C4-2B (cell line): Measurements from ENCODE around the gene SPON1.

Source experiments
- CTCF ChIP-seq: fragments of 450-650 bp; conservative IDR thresholded peaks from 2 replicates; pipeline ENCODE4 v1.5.1; 2017; ENCODE audit warnings: mild to moderate bottlenecking
- ZFX ChIP-seq: fragments of 450-650 bp; IDR thresholded peaks from 2 replicates; pipeline ENCODE4 v1.6.1; 2017

- TF ChIP-seq CTCF (no peak), ZFX (no peak)
These were observed 119.2 kb downstream of the SPON1 start for GRCh38 chr11:14081581-14082231.
